NCI-H2171 (cell line): ENCODE measurements around the gene CHAT.
A peak's percentile ranks its signal among the peaks of the same experiment; 100 is the strongest.

Source experiments
- DNase-seq: peaks from one replicate; lab custom pipeline; 2025; lab: John Stamatoyannopoulos, UW

Gene CHAT

GRCh38 chr10:49613882-49614241, at the start of gene CHAT:
CHAT (plus strand) TSS chr10:49614037; CDS start chr10:49614190, 153 bp downstream.
- no peak for DNase-seq

- no peak for DNase-seq
Measured at GRCh38 chr10:49564461-49565009, 49.3 kb upstream of the CHAT start.

- no peak for DNase-seq
Measured at GRCh38 chr10:49567810-49568209, 46.0 kb upstream of the CHAT start.

GRCh38 chr10:49568235-49568634, 45.6 kb upstream of the CHAT start:
- DNase-seq = no peak

GRCh38 chr10:49569031-49569631, 44.7 kb upstream of the CHAT start:
- DNase-seq = no peak

- DNase-seq = no peak
Measured at GRCh38 chr10:49571388-49571787, 42.4 kb upstream of the CHAT start.

- DNase-seq = no peak
Measured at GRCh38 chr10:49572594-49573114, 41.2 kb upstream of the CHAT start.

GRCh38 chr10:49575489-49576072, 38.3 kb upstream of the CHAT start:
- no peak for DNase-seq

GRCh38 chr10:49577182-49577925, 36.5 kb upstream of the CHAT start:
- no peak for DNase-seq

- DNase-seq = no peak
Measured at GRCh38 chr10:49578392-49578791, 35.4 kb upstream of the CHAT start.

- no peak for DNase-seq
Measured at GRCh38 chr10:49579621-49580020, 34.2 kb upstream of the CHAT start.

GRCh38 chr10:49585387-49585786, 28.4 kb upstream of the CHAT start:
- no peak for DNase-seq

GRCh38 chr10:49587981-49588380, 25.9 kb upstream of the CHAT start:
- no peak for DNase-seq

- DNase-seq = peak; percentile 13
Measured at GRCh38 chr10:49592726-49593563, 20.9 kb upstream of the CHAT start.

GRCh38 chr10:49593564-49593875, 20.3 kb upstream of the CHAT start:
- DNase-seq = no peak

- DNase-seq = no peak
Measured at GRCh38 chr10:49593998-49594397, 19.8 kb upstream of the CHAT start.

- DNase-seq = peak; percentile 24
Measured at GRCh38 chr10:49594594-49594993, 19.2 kb upstream of the CHAT start.

- no peak for DNase-seq
Measured at GRCh38 chr10:49595003-49595712, 18.7 kb upstream of the CHAT start.

GRCh38 chr10:49595713-49596492, 17.9 kb upstream of the CHAT start:
- DNase-seq = no peak

GRCh38 chr10:49596493-49596809, 17.4 kb upstream of the CHAT start:
- DNase-seq = no peak

GRCh38 chr10:49596836-49597235, 17.0 kb upstream of the CHAT start:
- DNase-seq = no peak
